Activated CD4-positive, alpha-beta T cell treated with anti-CD3 and anti-CD28 coated beads, Interleukin-2, amount 50 U/mL, for 24 hours (primary cell): ENCODE measurements around the gene ATPAF1.
"Not testable (repeated sequence)": the region's sequence is repeated elsewhere in the genome, so short reads cannot be mapped to it uniquely, and the experiment has no call there.

ENCODE experiments used
- DNase-seq, 2 donors: peaks; one replicate each; pipeline ENCODE4 v3.0.0-alpha.2; 2020; ENCODE audit warnings: low read depth in 1 of 2, low spot score in 1 of 2

The ATPAF1 gene, protein sequence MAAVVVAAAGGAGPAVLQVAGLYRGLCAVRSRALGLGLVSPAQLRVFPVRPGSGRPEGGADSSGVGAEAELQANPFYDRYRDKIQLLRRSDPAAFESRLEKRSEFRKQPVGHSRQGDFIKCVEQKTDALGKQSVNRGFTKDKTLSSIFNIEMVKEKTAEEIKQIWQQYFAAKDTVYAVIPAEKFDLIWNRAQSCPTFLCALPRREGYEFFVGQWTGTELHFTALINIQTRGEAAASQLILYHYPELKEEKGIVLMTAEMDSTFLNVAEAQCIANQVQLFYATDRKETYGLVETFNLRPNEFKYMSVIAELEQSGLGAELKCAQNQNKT

DNA sequence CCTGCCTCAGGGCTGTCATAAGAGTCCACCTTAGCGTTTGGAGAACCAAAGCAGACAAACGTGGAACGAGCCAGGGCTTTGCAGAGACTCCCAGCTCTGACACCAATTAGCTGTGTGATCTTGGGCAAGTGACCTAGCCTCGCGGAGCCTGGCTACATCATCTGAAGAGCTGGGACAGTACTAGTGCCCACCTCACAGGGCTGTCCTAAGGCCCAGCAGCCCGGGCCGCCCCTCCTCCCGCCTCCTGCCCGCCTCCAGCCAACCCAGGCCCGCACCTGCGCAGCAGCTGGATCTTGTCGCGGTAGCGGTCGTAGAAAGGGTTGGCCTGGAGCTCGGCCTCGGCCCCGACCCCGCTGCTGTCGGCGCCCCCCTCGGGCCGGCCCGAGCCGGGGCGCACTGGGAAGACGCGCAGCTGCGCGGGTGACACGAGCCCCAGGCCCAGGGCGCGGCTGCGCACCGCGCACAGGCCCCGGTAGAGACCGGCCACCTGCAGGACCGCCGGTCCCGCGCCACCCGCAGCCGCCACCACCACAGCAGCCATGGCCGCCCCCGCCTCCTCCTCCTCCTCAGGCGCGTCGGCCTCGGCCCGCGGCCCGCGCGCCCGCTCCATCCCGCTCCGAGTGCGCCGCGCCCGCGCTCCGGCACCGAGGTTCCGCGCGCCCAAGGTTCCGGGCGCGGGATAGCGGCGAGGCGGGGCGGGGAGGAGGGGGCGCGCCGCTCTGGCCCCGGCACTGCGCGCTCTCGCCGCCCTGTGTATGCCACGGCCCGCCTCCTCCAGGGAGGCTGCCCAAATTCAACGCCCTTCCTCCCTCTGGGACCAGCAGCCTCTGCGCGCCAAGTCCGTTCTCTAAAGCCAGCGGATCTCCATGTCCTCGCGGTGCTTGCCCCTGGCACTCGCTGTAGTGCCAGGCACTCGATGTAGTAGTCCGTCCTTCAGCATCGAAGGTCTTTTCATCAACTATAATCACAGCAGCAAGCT is at the start of gene ATPAF1:
ATPAF1 (minus strand) TSS at position 583 of the 979 bp plus-strand sequence; CDS start at position 541, 42 bp downstream.
- DNase-seq = peak; percentile 45 to 58

DNA sequence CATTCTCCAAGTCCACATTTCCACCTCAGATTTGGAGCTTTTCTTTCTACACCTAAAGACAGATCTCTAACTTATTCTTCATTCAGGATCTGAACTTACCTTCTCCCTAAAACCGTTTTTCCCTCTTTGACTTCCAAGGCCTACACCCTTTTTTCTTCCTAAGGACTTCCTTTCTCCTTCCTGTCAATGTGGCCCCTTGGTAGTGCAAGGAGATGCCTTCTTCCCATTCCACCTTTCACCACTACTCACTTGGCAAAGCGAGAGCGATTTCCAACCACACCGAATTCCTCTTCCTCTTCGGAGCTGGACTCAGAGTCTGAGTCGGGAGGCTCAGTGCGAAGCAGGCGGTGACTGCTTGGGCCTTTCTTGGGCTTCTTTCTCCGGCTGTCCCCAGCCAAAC is 49.5 kb upstream of the ATPAF1 start:
- DNase-seq = no peak

DNA sequence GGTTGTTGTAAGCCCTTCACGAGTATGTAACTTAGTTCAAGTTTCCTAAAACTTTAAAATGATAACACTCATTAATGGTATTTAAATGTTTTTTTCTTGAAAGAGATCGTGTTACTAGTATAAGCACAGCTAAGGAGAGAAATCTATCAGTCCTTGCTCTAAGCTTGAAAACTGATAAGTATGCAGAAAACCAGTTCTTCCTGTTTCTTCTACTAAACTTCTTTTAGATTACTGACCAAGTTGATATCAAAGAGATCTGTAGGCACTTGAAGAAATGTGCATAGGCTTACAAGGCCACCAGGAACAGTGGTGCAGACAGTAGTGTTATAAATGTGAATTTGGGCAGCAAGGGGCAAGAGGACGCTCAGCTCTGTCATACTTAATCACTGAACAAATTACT is 46.8 kb upstream of the ATPAF1 start:
- no peak for DNase-seq

DNA sequence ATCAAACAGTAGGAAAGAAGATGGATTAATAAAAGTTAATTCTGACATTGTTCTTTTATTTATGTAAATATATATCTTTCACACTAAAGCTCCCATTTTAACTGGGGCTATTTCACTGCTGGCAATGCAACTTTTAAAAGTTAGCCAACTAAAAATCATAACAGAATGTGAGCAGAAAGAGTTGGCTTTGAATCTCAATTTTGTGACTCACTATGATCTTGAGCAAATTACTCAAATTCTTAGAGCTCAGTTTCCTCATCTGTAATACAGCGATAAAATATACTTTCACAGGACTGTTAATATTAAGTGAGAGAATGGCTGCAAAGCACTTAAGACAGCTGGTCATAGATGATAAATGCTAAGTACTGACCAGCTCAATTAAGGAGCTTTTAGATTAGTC is 40.0 kb upstream of the ATPAF1 start:
- no peak for DNase-seq

DNA sequence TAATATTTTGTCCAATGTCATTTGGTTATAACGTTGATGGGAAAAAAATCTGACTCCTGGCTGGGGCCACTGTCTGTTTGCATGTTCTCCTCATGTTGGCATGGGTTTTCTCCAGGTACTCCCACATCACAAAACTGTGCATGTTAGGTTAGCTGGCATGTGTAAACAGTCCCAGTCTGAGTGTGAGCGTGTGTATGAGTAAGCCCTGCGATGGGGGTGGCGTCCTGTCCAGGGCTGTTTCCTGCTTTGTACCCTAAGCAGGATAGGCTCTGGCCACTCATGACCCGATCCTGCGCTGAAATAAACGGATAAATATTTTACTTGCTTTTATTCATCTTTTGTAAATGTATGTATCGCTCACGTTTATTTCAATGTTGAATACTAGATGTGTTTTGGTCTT is 37.2 kb upstream of the ATPAF1 start:
- no peak for DNase-seq

DNA sequence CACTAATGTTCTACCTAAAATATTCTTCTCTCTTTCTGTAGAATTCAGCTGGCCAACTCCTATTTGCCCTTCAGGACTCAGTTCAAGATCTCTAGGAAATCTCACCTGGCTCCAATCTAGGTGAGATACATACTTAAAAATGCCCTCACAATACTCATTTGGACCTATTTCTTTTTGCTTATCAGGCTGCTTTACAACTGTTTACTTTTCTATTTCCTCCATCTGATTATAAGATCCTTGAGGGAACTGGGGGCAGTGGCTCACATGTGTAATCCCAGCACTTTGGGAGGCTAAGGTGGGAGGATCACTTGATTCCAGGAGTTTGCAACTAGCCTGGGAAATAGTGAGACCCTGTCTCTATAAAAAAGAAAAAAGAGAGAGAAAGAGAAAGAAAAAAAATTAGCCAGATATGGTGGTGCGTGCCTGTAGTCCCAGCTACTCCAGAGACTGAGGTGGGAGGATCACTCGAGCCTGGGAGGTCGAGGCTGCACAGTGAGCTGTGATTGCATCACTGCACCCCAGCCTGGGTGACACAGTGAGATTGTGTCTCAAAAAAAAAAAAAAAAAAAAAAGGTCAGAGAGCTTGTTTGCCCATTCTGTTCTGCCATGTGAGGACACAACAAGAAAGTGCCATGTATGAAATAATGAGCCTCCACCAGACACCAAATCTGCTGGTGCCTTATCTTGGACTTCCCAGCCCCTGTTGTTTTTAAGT is 35.9 kb upstream of the ATPAF1 start:
- no peak for DNase-seq

DNA sequence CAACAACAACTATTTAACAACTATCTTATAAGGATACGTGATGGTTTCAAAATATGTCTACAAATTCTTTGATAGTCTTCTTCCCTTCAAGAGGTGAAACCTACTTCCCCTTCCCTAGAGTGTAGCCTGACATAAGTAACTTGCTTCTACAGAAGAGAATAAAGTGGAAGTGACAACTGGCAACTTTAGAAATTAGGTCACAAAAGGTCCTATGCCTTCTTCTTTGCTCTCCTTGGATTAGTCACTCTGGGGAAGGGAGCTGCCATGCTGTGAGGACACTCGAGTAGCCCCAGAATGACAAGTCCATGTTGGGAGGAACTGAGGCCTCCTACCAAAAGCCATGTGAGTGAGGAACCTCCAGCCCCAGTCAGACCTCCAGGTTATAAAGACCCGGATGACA is 31.5 kb upstream of the ATPAF1 start:
- no peak for DNase-seq

DNA sequence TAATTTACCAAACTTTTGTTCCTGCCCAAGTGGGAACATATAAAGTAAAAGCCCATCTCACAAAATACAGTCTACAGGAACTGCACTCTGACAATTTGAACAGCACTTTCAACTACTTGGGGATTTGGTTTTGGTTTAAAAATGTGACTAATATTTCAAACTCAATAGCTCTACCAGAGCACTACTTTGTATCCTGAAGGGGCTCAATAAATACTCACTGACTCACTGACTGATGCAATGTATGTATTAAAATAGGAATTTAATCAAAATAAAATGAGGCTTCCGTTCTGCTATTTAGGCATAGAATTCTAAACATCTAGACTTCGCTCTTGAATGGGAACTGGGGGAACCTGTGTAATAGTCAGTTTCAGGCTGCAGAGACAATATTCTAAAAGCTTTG is 28.9 kb upstream of the ATPAF1 start:
- no peak for DNase-seq

DNA sequence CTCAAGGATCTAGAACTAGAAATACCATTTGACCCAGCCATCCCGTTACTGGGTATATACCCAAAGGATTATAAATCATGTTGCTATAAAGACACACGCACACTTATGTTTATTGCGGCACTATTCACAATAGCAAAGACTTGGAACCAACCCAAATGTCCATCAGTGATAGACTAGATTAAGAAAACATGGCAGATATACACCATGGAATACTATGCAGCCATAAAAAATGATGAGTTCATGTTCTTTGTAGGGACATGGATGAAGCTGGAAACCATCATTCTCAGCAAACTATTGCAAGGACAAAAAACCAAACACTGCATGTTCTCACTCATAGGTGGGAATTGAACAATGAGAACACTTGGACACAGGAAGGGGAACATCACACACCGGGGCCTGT is 26.5 kb upstream of the ATPAF1 start:
- not testable (repeated sequence) for DNase-seq

DNA sequence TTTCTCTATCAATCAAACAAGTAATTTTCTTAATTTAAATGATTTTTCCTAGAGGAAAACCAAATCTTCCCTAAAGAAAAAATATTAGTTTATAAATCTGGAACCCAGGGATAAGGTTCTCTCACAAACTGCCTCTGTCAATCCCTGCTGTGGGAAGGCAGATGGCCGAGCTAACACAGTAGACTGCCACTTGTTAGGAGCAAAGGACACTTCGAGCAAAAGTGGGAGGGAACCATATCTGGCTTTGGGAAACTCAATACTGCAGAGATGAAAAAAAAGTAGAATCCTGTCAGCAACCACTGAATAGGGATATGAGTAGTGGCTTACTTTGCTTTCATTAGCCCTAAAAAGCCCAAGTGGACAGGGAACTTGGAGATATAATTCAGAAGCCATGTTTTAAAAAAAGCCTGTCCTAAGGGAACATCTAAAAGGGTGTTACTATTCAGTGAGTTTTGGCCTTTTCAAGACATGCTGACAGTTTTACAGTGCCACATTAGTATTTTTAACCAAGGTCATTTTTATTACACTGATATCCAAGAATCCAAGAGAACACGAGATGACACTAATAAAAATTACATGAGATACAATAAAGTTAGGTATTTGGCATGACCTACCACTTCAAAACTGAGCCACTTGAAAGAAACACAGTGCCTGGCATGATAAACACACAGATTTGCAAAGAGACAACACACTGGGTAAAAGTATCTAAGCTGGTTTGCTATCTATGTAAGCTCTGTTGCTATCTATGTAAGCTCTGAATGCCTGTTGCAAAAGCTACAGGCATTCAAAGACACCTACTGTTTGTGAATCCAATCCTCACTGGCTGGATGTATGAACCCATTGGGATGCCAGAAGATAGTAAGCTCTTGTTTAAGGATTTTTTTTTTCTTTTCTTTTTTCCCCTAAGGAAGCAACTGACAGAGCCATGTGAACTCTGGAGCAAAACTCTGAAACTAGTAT is 24.9 kb upstream of the ATPAF1 start:
- DNase-seq = no peak

DNA sequence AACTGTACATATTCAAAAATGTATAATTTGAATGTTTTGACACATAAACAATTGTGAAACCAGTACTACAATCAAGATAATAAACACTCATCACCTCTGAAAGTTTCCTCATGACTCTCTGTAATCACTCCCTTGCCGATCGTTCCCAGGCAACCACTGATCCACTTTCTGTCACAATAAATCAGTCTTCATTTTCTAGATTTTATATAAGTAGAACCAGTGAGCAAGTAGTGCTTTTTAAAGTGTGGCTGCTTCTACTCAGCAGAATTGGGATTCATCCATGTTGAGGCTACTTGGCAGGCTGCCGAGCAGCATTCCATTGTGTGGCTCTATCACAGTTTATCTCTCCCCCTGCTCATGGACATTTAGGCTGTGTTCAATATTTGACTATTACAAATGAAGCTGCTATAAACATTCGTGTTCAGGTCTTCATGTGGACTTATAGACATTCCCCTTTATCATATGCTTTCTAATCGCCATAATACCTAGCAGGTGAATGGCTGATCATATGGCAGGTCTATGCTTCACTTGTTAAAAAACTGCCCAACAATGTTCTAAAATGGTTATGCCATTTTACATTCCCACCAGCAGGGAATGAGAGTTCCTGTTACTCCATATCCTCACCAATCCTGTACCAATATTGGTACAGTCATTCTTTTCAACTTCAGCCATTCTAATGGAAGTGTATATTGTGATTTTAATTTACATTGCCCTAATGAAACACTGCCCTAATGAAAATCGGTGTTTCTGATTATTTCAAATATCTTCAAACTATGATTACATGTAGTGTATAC is 24.0 kb upstream of the ATPAF1 start:
- no peak for DNase-seq

DNA sequence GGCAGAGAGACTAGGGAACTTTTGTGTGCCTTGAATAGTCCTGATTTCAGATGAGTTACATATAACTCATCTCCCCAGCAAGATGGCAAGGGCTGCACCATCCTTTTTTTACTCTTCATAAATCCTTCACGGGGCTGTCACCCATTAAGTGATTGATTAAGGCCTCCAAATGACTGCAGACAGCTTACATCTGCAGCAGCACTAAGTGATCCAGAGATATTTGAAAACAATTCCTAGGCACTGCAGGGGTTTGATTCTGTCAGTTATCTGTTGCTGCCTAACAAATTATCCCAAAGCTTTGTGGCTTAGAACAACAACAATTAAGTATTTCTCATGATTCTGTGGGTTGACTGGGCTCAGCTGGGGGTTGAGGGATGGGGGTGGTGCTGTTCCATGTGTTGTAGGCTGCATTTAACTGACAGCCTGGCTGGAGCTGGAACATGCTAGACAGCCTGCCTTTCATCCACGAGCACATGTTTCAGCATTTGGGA is 22.8 kb upstream of the ATPAF1 start:
- DNase-seq = no peak

DNA sequence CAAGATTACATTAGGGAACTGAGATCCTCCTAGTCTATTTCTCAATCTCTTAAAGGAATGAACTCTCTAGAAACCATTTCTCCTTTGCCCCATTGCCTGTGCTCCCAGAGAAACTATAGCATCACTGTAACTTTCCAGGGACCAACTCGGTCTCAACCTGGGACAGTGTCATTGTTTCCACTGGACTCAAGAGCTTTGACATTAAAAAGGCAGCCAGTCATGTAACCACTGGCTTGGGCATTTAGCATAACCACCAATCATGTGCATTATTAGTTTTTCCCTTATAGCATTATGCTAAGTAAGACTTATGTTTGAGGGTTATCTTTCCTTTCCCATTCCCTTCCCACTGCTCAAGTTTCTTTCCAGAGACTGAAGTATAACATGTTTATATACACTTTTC is 21.7 kb upstream of the ATPAF1 start:
- DNase-seq = no peak

DNA sequence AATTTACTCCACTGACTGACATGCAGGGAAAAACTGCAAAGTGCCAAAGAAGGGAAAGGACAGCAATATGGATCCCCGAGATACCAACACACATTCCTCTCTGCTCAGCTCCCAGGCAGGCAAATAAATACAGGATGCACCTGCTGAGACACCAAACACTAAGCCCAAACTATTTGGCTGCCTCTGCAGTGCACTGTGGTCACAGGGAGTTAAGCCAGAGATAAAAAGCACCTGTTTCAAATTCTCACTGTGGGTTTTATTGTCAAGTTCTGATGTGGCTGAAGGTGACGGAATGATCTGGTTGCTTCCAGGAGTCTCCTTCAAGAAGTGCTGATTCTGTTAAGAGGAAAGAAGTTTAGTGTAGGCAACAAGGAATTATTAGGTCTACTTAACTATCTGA is 21.2 kb upstream of the ATPAF1 start:
- DNase-seq = no peak

DNA sequence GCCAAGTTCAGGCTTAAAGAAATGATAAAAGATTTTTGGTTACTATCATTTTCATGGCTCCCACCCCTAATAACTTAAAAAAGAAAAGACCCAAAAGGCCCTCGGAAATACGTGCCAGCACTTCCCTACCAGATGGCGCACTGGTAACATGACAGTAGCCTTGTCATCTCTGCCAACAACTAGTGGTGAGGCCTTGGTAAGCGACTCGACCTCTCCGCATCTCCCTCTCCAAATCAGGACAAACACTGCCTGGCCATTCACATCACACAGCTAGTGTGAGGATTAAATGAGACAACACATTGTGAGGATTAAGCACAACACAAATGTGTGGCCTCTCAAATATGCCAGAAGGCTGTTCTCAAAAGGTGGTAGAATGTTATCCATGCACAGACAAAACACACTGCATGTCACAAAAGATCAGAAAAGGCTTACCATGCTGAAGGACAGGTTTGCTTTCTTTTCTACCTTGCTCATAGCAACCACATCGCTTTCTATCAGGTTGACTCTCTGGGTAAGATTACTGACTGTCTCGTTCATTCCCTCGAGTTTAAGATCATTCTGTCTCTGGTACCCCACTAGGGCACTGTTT is 19.9 kb upstream of the ATPAF1 start:
- no peak for DNase-seq

DNA sequence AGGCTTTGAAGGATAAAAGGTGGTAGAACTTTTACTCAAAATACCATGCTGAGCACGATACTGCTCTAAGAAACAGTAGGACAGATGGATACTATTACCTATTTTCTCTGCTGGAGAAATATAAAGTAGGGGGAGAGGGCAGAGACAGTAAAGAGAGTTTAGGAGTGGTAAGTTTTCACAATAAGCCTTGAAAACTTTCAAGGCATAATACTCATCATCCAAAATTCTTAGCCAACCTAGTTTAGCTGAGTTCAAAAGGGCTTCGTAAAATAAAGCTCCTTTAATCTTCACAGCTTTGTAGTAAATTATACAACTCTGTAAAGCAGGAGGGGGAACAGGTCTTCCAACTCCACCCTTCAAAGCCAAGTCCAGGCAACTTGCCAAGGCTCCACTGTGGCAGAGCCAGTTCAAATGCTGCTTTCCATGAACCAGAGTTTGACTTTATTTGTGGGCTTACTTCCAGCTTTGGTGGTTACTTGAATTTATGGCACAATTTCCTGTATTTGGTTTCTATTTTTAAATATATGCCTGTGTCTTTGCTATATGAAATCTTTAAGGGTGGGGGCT is 19.0 kb upstream of the ATPAF1 start:
- DNase-seq = no peak

DNA sequence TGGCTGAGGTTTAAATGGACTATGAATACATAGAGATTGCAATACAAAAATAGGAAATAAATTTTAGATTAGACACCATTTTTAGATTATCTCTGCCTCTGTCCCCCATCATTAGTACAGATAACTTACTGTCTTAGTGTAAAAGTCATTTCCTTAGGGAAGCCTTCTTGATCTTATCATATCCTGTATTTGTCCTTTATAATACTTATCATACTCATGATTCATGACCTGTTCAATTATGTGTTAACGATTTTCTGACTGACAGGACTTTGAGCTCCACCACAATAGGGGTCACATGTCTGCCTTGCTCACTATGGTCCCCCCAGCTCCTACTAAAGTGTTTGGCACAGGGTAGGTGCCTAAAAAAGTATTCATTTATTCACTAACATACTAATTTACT is 18.1 kb upstream of the ATPAF1 start:
- no peak for DNase-seq

DNA sequence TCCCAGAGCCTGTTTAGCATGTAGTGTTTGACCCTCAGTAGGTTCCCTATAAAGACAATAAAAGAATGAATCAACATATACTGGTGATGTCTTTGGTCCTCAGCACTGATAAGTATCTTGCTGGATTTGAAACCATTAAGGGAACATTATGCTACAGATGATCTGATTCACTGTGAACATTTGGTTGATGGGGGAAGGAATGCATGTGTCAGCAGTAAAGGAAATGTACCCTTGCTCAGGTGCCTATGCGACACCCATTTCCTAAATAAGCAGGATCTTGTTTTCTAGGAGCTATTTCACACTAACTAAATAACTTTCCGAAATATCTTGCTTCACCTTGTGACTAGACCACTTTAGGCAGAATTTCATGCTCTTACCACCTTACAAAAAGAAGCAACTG is 16.5 kb upstream of the ATPAF1 start:
- no peak for DNase-seq

DNA sequence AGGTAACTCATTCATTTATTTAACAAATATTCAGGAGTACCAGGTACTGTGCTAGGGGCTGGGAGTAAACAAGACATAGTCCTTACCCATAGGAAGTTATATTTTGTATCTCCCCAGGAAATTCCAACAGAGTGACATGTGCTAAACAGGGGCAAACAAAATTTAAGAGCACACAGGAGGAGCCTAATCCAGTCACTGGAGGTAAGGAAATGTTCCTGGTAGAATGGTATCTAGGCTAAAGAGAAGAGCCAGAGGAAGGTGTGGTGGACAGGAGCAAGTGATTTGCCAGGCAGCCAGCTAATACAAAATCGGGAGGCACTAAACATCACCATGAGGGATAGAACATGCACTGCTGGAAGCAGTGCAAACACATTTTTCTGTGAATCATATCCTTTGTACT is 13.9 kb upstream of the ATPAF1 start:
- DNase-seq = no peak
